ENCODE data around the gene GRAPL.
A peak's percentile ranks its signal among the peaks of the same experiment; 100 is the strongest.
"Not testable (repeated sequence)": the region's sequence is repeated elsewhere in the genome, so short reads cannot be mapped to it uniquely, and the experiment has no call there.

GRAPL gene

DNA sequence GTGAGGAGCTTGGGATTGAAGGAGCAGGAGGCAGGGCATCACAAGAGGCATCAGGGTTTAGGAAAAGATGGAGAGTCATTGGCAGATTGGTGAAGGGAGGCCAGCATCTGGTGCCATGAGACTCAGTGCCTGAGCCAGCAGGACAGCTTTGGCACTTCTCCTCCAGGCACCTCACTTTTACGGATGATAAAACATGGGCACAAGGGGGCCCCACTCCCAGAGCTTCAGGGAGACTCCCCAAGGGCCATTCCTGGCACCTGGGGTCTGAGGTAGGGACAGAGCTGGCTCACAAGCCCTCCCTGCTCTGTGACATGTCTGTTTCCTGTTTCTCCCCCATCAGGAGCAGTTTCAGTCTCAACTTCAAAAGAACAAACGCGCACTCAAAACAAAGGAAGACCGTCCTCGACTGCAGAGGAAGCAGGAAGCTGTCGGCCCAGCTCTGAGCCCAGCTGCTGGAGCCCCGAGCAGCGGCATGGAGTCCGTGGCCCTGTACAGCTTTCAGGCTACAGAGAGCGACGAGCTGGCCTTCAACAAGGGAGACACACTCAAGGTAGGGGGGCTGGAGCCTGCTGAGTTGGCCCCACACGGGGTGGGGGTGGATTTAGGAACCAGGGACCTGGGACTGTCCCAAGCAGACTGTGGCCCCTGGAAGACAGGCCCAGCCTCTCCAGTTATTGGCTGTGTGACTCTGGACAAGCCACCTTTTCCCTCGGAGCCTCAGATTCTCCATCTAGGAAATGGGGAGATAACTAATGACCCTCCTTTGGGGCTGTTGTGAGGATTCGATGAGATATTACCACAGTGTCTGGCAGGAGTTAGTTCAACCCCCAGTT lies at the start of gene GRAPL:
Gene GRAPL, plus strand, starts transcription at position 442 of the 833 bp plus-strand sequence. Its CDS starts 31 bp downstream, at position 473.
- not testable (repeated sequence) for DNase-seq

DNA sequence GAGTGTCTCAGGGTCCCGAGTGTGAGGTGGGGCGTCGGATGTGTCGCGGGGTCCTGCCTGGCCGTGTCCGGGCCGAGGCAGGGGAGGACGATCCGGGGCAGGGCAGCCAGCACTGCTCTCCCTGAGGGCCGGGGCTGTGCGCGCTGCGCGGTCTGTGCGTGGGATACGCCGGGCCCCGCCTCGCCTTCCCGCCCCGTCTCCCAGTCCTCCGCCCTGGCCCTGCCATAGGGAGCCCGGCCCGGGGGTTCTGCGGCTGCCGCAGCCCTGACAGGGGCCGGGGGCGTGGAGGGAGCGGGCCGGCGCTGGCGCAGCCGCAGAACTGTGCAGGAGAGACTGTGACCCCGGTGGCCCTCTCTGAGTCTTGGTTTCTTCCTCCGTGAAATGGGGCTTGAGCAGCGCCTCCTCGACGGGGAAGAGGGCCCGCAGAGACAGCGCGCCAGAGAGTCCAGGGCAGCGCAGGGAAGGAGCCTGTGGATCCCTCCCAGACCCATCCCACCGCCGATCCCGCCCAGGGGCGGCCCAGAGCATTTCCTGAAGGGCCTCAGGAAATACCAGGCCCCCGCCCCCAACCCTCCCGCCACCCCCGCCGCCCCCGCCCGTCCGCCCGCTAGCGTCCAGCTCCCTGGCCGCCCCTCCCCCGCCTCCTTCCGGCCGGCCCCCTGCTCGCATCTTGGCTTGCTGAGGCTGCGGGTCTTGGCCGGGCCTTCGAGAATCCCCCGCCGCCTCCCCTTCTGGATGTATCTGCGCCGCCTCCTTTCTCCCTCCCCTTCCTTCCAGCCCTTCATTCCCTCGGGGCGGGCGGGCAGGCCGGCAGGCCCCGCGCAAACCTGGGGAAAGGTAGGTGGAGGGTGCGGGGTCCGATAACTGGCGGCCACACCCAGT lies 38.3 kb upstream of the GRAPL start:
- DNase-seq, result not testable (repeated sequence)

DNA sequence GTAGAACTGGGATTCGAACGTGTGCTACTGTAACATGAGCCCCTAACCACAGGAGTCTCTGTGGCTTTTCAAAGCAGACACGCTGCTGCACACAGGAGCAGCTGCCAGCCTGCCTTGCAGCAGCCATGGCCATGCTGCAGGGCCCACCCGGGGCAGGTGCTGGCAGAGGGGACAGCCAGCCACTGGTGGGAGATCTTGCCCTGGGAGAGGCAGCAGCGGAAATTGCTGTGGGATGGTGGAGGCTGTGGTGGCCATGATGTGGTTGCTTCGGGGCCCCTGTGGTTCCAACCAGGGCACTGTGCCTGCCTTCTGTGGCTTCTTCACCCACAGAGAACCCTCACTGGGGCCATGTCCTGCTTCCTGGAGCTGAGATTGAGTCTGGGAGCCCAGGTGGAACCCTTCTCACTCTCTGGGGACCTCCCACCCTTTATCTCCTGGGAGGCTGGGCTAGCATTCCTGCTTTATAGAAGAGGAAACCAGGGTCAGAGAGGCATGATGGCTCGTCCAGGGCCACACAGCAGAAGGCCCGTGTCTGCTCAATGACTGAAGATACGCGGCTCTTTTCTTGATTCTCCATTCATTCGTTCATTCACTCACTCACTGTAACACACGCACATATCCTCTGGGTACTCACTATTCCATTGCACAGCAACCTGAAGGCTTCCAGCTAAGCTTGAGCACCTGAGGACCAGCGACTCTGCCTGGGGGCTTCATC lies 37.2 kb upstream of the GRAPL start:
- DNase-seq, result not testable (repeated sequence)

DNA sequence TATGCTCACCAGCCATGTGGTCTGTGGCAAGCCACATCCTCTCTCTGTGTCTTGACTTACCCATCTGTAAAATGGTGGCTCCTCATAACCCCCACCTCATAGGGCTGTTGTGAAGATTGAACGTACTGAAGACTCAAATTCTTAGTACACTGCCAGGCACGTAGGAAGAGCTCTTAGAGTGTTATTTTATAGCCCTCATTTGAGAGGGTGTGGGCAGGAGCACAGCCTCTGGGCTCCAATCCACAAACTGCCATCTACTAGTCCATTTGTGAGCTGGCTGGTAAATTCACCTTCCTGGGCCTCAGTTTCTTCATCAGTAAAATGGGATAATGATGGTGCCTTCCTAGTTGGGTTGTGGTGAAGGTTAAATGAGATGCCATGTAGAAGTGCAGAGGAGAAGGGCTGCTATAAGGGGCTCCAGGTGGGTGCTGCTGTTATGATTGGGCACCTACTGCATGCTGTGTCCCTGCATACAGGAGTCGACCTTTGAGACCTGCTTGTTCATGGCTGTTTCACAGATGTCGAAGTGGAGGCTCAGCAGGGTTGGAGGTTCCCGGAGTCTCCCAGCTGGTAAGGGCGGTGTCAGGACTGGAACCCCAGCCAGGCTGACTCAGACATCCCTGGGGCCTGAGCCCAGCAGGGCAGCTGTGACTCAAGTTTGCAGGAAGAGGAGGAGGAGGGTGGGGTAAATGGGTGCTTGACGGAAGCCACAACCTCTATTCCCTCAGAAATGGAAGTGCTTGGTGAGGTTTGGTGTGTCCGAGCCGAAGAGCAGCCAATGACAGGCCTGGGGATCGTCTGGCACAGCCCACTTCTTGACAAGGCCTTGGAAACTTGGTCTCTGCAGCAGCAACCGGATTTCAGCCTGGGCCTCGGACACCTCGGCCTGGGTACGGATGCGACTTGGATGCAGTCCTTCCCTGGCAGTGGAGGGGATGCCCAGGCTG lies 34.4 kb upstream of the GRAPL start:
- DNase-seq, result not testable (repeated sequence)

DNA sequence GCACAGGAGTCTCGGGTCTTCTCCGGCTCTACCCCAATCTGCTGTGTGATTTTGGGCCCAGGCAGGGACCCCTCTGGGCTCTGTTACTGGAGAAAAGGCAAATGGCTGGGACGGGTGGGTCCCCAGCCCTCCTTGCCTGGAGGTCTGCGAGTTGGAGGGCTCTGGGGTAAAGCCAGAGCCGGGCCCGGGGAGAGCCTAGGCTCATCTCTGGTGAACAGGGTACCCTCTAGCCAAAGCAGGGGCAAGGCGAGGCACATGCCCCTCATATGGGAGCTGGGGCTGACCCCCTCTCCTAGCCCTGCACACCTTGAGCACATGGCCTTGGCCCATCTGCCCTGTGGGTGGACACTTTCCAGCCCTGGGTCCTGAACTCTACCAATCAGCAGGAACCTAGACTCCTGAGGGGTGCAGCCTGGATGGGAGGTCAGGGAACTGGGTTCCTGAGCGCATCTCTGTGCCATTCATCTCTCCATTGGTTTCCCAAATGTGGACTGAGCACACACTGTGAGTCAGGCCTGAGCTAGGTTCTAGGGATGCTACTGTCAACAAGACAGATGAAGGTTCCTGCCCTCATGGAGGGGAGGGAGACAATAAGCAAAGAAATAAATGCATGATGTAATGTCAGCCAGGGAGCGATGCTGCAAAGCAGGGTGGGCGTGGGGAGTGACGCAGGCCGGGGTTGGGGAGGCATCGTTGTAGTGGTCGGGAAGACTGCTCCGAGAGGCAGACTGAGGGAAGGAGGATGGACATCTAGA lies 33.5 kb upstream of the GRAPL start:
- DNase-seq, result not testable (repeated sequence)

DNA sequence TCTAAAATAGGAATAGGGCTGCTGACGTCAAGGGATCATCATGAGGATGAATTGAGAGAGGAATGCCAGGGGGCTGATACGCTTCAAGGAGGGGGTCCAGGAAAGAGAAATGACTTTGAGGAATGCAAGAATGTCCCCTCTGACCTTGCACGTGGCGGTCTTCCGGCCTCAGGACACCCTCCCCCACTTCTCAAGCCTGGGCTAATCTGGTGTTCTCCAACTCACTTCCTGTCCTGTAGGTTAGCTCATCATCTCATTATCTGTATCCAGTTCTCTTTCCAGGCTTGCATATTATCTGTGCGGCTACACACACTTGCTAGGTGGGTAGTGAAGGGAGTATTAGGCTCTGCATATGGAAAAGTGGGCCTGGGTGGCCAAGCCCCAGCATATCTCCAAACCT lies 18.9 kb upstream of the GRAPL start:
- not testable (repeated sequence) for DNase-seq

DNA sequence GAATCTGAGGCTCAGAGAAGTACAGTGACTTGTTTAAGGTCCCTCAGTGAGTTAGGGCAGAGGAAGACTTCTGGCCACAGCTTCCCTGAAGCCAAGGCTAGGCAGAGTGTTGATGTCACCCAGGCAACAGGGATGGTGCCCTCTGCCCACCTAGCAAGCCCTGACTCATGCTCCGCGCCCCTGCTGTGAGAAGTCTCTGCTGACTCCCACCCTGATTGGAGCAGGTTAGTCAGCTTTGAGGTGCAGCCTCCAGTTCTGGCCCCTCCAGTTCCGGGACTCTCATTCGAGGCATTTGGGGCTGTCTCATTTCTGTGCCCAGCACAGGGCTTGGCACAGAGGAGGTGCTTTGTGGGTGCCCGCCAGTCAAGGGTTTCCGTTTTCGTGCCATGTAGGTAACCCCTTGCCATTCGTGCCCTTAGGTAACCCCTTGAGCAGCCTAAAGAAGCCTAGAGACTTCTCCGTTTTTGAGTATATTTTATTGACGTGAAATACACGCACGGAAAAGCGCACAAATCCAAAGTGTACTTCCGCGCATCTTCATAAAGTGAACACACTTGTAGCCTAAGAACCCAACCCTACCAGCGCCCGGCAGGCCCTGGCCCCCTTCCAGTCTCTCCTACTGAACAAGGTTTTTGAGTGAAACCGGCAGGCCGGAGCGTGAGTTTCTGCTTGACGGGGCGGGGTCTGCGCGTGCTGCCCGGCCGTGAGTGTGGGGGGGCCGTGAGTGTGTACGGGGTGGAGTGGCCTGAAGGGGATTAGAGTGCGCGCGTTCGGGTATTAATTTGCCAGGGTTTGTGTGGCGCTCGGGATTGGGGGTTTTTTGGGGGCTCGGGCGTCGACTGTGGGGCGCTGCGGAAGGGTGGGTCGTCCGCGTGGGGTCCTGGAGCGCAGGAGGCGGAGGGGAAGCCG lies 16.9 kb upstream of the GRAPL start:
- DNase-seq, result not testable (repeated sequence)

DNA sequence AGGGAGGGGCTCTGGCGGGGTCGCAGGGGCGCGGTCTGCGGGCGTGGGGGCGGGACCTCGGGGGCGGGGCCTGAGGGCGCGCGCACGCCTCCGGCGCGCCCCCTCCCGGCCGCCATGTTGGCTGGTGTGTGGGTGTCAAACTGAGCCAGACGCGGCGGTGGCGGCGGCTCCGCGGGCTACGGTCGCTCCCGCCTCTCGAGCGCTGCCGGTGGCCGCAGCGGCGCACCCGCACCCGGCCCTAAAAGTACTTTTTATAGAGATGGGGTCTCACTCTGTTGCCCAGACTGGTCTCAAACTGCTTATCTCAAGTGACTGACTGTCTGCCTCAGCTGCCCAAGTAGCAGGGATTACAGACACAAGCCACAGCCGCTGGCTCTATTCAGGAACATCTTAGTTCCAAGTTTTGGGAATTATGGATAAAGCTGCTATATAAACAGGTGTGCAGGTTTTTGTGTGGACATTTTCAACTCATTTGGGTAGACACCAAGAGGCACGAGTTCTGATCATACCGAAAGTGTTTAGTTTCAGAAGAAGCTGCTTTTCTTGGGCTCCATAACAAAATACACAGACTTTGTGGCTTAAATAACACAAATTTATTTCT lies 16.2 kb upstream of the GRAPL start:
- peak; percentile 40 for DNase-seq

DNA sequence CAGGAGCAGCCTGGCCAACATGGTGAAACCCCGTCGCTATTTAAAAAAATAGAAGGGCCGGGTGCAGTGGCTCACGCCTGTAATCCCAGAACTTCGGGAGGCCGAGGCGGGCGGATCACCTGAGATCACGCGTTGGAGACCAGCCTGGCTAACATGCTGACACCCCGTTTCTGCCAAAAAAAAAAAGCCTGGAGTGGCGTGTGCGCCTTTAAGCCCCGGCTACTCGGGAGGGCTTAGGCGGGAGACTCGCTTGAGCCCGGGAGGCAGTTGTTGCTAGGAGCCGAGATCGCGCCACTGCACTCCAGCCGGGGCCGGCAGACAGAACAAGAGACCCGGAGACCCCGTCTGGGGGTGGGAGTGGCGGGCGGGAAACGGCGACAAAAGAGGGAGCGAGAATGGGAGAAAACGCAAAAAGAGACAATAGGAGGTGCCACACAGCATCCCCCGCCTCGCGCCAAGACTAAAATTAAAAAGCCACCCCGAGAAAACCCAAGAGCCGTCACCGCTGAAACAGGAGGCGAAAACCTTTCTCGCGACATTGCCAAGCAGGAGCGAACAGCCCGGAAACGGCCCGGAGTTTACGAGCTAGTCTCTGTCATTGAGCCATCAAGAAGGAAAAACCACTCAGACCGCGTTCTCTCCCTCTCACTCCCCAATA lies 15.5 kb upstream of the GRAPL start:
- DNase-seq, result peak; percentile 62

DNA sequence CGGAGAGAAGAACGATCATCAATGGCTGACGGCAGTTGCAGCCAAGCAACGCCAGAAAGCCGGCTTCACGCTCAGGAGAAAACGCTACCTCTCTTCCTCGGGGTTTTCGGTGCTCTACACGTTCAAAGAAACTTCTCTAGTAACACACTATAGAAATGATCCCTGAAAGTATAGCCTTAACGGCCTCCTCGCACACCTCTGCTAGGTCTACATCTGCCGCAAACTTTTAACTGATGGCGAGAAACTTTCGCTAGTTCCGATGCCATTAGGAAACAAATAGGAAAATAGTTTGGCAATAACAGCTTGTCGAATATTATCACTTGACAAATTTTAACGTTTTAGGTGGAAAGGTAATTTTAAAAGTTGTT lies 14.9 kb upstream of the GRAPL start:
- not testable (repeated sequence) for DNase-seq

DNA sequence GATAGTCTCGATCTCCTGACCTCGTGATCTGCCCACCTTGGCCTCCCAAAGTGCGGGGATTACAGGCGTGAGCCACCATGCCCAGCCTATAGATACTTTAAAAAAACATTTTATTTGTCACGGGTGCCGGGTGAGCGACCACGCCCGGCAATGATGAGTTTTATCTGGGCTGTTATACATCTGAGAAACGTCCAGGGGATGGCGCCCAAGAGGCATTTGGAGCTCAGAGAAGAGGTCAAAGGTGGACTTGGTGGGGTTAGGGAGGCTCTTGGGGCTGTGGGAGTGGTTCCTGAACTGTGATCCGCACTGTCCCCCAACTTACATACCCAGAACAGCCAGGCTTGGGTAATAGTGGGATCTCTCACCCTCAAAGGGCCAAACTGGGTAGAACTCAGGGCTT lies 8.7 kb upstream of the GRAPL start:
- not testable (repeated sequence) for DNase-seq

DNA sequence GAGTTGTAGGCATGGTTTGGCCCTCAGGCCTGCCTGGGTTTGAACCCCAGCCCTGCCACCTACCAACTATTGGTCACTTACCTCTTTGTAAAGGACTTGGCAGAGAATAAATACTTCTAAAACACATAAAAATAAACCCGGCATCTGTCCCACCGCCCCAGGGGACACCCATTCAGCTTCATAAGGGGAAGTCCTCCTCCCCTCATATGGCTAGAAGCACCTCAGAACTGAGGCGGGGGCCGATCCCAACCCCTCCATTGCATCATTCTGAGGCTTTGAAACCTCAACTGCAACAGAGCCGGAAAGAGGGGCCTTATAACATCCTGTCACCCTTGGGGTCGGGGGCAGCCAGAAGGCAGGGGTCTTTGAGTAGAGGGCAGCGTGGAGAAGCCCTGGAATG lies 2.1 kb upstream of the GRAPL start:
- not testable (repeated sequence) for DNase-seq

DNA sequence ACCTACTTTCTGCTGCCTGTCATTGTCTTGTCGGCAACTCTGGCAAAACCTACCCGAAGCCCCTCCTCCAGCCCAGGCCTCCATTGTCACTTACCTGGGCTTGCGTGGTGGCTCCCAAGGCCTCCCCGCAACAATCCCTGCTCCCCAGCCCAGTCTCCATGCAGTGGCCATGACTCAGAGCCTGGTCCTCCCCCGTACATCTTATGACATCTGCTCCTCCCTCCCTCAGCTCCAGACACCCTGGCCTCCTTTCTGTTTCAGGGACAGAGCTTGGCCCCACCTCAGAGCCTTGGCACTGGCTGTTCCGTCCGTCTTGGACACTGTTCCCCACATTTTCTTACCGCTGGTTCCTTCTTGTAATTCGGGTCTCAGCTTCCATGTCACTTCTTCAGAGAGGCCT lies 2.1 kb downstream of the GRAPL start:
- DNase-seq, result not testable (repeated sequence)

DNA sequence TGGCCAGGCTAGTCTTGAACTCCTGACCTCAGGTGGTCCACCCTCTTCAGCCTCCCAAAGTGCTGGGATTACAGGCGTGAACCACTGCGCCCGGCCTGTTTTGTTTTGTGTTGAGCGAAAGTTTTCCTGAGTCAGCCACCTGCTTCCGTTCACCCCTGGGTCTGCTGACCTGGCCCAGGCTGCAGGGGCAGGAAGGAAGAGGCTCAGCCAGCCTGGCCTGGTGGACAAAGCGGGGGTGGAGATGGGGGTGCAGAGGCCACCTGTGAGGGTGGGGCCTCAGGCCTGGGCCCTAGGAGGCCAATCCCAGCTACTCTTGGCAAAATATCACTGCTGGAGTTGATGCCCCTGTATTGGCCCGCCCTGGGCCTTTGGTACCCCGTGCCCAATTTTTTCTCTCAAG lies 3.7 kb downstream of the GRAPL start:
- not testable (repeated sequence) for DNase-seq

DNA sequence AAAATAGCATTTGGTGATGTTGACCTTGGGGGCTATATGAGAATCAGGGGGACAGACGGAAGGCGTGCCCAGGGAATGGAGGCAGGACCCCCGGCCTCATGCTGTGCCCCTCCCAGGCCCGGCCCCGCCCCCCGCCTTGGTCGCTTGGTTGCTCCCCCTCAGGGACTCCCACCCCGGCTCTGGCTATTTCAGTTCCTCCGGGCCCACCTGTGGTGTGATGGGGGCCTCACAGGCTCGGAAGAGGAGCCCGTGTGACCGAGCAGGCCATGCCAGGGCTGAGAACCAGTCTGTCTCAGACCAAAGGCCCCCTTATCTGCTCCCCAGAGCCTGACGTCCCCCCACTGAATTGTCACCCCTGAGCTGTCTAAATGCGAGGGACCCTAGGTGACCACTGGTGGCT lies 4.4 kb downstream of the GRAPL start:
- DNase-seq, result not testable (repeated sequence)

DNA sequence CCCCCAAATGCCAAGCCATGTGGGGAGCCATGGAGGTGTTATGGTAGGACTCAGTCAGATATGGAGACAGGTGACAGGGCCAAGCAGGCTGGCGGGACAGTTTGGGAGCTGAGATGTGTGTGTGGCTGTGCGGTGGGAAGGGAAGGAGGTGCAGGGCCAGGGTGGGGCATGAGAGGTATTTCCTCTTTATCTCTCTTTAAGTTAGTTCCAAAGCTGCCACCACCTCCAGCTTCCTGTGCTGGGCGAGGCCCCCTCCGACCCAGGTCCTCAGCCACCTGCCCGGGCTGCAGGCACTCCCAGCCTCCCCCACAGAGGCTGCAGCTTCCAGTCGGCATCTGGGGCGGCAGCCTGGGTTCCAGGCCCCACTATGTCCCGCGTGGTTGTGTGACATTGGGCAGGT lies 6.4 kb downstream of the GRAPL start:
- not testable (repeated sequence) for DNase-seq

DNA sequence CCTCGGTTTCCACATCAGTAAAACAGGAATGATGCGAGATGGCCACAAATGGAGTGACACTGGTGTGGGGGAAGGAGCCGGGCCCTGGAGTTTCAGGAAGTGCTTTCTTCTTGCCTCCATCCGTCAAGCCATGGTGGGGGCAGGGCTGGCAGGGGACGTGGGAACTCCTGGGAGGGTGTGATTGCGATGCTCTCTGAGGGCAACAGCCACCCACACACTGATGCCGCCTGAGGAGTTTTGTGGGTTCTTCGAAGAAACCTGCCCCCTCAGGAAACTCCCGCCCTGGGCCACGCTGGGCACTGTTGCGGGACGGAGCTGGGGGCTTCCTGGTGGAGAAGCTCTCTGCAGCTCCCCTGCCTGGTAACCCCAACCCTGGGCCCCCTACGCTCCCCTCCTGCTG lies 8.0 kb downstream of the GRAPL start:
- DNase-seq, result not testable (repeated sequence)

DNA sequence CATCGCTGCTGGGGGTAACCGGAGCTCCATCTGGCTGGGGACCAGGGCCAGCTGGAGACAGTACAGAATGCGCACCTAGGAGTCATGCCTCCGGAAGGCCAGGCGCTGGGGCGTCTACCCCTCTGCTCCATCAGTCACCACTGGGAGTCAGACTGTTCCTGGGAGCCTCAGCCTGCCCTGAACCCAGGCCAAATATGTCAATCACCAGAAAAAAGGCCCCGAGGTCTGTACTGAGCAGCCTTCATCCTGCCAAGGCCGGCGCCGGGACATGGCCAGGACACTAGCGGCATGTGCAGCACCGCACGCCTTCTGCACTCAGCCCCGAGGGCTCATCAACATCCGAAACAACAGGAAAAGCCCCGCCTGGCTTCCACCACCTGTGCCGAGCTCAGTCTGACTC lies 8.7 kb downstream of the GRAPL start:
- DNase-seq, result not testable (repeated sequence)

DNA sequence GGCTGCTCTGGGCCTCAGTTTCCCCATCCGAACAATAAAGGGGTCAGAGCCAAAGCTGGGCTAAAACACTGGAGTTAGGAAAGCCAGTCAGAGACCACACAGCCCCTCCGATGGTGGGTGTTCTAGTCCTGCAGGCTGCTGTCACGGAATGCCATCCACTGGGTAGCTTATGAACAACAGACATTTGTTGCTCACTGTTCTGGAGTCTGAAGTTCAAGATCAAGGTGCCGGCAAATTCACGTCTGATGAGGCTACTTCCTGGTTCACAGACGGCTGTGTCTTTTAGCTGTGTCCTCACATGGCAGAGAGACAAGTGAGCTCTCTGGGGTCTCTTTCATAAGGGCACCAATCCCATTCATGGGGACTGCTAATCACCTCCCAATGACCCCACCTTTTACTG lies 9.2 kb downstream of the GRAPL start:
- not testable (repeated sequence) for DNase-seq
